H1 (cell line): ENCODE data around the gene GRK5.

Source experiments
- CEBPB ChIP-seq: IDR thresholded peaks from 2 replicates; pipeline ENCODE4 v1.6.1; 2012; ENCODE audit warnings: low read depth, low read length
- EP300 ChIP-seq, 2 experiments: IDR thresholded peaks; 1 replicate in 1 of 2; 2 replicates in 1 of 2; pipeline ENCODE4 v1.6.1; 2011 to 2012; ENCODE audit warnings: low read depth in 2 of 2, low read length in 2 of 2, mild to moderate bottlenecking in 2 of 2, borderline replicate concordance in 1 of 2, inconsistent platforms in 1 of 2, moderate library complexity in 1 of 2
- EZH2 ChIP-seq: fragments of 200-600 bp; sonication (generic); IDR thresholded peaks from 2 replicates; pipeline ENCODE4 v1.7.1; 2012; ENCODE audit warnings: low read depth, mild to moderate bottlenecking, moderate library complexity, low read length, inconsistent platforms; ENCODE audit not compliant: severe bottlenecking
- FOSL1 ChIP-seq: IDR thresholded peaks from 2 replicates; pipeline ENCODE4 v1.6.1; 2011; ENCODE audit warnings: mild to moderate bottlenecking, low read depth, low read length, moderate library complexity; ENCODE audit not compliant: insufficient read depth
- HDAC2 ChIP-seq, 2 experiments: fragments of 300-600 bp in 1 of 2; sonication (generic) in 1 of 2; IDR thresholded peaks; 2 replicates each; pipeline ENCODE4 v1.6.1; 2011 to 2012; ENCODE audit warnings: low read depth in 2 of 2, low read length in 2 of 2, mild to moderate bottlenecking in 2 of 2, moderate library complexity in 2 of 2, borderline replicate concordance in 1 of 2, inconsistent platforms in 1 of 2
- POLR2A ChIP-seq, 2 experiments: IDR thresholded peaks; 1 replicate in 1 of 2; 2 replicates in 1 of 2; pipeline ENCODE4 v1.6.1; 2011; ENCODE audit warnings: low read depth in 2 of 2, low read length in 2 of 2, mild to moderate bottlenecking in 2 of 2; ENCODE audit errors: control extremely low read depth in 1 of 2
- POU5F1 ChIP-seq: IDR thresholded peaks from 2 replicates; pipeline ENCODE4 v1.6.1; 2011; ENCODE audit warnings: low read depth, mild to moderate bottlenecking, low read length, moderate library complexity
- SUZ12 ChIP-seq: fragments of 200-600 bp; sonication (generic); IDR thresholded peaks from 2 replicates; pipeline ENCODE4 v1.6.1; 2012; ENCODE audit warnings: mild to moderate bottlenecking, inconsistent platforms, low read length, moderate library complexity, mixed read lengths
- ZNF274 ChIP-seq: IDR thresholded peaks from 2 replicates; pipeline ENCODE4 v1.7.0; 2012; ENCODE audit warnings: low read length, borderline replicate concordance; ENCODE audit errors: extremely low read depth
- TF ChIP-seq, protein P1 (sequence below), 3 experiments: IDR thresholded peaks; 1 replicate in 2 of 3; 2 replicates in 1 of 3; pipeline versions ENCODE4 v1.5.1 to v1.6.1; 2011; ENCODE audit warnings: low read length in 3 of 3, mild to moderate bottlenecking in 3 of 3, inconsistent platforms in 2 of 3, low read depth in 1 of 3, moderate library complexity in 1 of 3; ENCODE audit not compliant: insufficient read depth in 1 of 3; ENCODE audit errors: control extremely low read depth in 1 of 3

DNA sequence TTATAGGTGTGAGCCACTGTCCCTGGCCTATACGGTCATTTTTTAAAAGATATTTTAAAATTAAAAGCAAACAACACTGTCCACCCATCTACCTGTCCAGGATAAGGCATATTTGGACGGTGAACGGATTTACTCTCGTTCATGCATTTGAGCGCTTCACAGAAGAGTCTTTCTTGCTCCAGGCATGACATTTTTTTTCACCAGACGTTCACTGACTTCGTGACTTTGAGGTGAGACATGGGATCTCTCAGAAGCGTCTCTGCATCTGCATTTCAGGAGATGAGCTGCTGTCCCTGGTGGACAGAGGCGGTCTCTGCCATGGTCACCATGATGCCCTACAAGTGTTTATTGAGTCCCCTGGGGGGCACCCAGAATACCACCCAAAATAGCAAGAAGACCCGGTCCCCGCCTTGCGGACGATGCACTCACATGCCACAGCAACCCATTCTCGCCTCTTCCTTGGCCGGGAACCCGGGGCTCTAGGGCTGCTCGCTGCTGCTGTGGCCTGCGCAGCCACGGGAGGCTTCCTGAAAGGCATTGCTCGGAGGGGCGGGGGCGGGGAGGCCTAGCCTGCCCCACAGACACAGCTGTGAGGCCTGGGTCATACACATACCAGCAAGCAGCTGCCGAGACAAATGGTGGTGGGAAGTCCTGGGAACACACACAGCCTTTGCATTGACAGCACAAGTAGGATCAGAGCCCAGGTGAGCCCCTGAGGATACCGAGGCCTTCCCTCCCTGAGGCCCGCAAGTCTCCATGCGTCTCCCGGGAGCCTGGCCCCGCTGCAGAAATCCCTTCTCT, 250.8 kb downstream of the GRK5 start:
- TF ChIP-seq CEBPB, result no peak
- no peak for TF ChIP-seq SUZ12
- no peak for TF ChIP-seq EP300 (IDR thresholded peaks at IDR 0.05; ENCODE audit: borderline replicate concordance in 1 of 2, low read depth in 2 of 2, low read length in 2 of 2)
- TF ChIP-seq, protein P1, sequence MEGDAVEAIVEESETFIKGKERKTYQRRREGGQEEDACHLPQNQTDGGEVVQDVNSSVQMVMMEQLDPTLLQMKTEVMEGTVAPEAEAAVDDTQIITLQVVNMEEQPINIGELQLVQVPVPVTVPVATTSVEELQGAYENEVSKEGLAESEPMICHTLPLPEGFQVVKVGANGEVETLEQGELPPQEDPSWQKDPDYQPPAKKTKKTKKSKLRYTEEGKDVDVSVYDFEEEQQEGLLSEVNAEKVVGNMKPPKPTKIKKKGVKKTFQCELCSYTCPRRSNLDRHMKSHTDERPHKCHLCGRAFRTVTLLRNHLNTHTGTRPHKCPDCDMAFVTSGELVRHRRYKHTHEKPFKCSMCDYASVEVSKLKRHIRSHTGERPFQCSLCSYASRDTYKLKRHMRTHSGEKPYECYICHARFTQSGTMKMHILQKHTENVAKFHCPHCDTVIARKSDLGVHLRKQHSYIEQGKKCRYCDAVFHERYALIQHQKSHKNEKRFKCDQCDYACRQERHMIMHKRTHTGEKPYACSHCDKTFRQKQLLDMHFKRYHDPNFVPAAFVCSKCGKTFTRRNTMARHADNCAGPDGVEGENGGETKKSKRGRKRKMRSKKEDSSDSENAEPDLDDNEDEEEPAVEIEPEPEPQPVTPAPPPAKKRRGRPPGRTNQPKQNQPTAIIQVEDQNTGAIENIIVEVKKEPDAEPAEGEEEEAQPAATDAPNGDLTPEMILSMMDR (IDR thresholded peaks at IDR 0.05; ENCODE audit: control extremely low read depth in 1 of 3, insufficient read depth in 1 of 3, low read depth in 1 of 3, low read length in 3 of 3), result peak in 1 of 3 experiments; percentile 21; a peak in 1 of 4 replicates
- no peak for TF ChIP-seq EZH2
- no peak for TF ChIP-seq FOSL1
- no peak for TF ChIP-seq HDAC2 (IDR thresholded peaks at IDR 0.05; ENCODE audit: borderline replicate concordance in 1 of 2, low read depth in 2 of 2, low read length in 2 of 2)
- TF ChIP-seq POLR2A (IDR thresholded peaks at IDR 0.05; ENCODE audit: control extremely low read depth in 1 of 2, low read depth in 2 of 2, low read length in 2 of 2), result no peak
- TF ChIP-seq POU5F1, result no peak
- no peak for TF ChIP-seq ZNF274
